ENCODE results near the gene SAT1. TPM values are rescaled to one million over a fixed set of nuclear protein-coding genes. Genes with fewer than 3 reads are reported as not detected.
"Not testable (repeated sequence)": the region's sequence is repeated elsewhere in the genome, so short reads cannot be mapped to it uniquely, and the experiment has no call there.

SAT1 gene
- total RNA-seq (ENCODE audit: insufficient read depth, low replicate concordance) = 77.3 TPM

DNA sequence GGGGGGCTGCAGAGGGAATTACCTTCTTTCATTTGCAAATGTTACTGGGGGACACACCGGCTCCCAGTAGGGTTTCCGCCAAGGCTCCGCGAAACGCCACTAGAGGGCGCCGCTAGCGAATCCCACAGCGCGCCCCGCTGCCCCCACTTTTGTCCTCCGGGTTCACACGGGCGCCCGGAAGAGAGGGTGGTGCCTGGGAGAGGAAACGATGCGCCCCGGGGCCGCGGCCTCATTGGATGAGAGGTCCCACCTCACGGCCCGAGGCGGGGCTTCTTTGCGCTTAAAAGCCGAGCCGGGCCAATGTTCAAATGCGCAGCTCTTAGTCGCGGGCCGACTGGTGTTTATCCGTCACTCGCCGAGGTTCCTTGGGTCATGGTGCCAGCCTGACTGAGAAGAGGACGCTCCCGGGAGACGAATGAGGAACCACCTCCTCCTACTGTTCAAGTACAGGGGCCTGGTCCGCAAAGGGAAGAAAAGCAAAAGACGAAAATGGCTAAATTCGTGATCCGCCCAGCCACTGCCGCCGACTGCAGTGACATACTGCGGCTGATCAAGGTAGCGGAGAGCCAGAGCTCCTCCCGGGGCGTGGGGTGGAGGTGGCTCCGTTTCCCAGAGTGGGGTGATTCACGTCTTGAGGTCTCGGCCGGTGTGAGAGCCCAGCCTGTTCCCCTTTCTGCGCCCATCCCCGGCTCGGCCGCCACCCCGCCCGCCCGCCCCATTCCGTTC is at the start of gene SAT1:
Gene SAT1 (plus strand): TSS at position 311 of the 726 bp plus-strand sequence. CDS start 179 bp downstream, at position 490.
- DNase-seq (ENCODE audit: low spot score) = peak; percentile 96

- DNase-seq (ENCODE audit: low spot score) = no peak
Observed at GRCh38 chrX:23736030-23736429, 46.9 kb upstream of the SAT1 start.

DNA sequence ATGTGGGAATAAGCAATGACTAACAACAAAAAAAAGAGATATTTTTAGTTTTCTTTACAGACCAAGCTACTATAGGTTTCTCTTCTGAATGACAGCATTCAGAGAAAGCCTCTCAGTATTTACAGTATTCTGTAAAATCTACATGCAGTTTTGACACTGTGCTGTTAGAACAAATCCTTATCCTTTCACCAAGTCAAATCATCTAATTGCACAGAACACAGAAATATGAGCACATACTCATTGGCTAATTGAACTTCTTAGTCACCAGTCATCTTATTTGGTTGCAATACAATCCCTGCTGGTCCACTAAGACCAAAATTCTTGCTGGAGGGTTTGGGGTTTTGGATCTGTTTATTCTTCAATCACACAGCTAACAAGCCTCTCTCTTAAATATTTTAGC is 45.6 kb upstream of the SAT1 start:
- DNase-seq (ENCODE audit: low spot score) = no peak

DNA sequence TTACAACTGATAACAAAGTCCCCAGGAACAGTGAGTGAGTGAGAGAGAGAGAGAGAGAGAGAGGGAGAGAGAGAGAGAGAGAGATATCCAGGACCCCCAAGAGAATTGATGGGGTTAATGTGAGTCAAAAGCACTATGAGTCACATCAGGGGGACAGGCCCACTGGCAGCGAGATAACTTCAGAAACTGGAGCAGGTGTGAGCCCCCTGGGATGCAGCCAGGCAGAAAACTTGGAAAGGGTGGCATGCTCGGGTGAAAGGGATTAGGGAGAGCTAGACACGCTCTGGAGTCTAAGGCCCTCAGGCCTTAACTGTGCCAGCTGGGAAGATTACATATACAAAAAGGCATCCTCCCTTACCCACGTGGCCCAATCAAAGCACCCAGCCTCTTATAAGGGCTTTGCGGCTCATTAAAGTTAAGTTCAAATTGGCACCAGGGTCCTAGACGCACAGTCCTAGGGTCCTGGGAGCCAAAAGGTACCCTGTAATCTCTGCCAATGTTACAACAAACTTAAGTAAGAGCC is 40.7 kb upstream of the SAT1 start:
- DNase-seq (ENCODE audit: low spot score) = peak; percentile 73

DNA sequence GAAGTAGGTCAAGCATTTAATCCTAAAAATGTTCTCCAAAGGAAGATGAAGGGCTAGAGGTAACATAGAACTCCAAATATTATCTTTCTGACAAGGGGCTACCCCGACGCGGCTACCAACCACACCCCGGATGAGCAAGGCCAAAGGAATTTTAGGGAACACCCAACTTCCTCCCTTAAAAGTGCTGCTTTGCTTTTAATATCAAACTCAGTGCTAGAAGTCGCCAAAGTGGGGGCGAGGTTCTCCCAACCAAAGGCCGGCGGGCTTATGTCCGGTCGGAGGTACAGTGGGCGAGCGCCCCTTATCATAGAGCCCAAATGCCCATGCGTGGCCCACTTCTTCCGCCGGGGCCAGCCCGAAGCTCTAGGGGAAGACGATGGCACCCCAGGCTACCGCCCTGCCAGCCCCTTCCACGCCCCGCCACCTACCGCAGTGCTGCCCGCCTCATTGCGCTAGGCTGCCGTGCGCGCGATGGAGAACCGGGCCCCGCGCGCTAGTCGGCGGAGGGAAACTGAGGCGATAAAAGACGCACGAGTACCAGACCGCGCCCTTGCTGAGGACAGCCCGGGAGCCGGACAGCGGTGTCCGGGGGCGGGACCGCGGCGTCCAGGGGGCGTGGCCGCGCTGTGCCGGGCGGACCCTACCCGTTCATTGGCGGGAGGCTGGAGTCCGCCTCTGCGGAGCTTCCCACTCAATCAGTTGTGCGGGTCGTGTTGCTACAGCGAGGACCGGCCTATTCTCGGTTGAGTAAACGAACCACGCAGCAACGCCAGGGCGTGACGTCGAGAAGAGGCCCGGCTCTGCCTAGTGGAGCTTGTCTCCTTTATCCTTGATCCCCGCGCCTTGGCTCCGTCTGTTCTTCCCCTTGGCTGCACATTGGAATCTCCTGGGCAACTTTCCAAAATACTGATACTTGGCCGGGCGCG is 40.0 kb upstream of the SAT1 start, which contains the start of gene ACOT9:
Gene ACOT9 (minus strand): TSS at position 580 of the 926 bp plus-strand sequence. CDS start 132 bp downstream, at position 448.
- DNase-seq (ENCODE audit: low spot score) = peak; percentile 96

- DNase-seq (ENCODE audit: low spot score) = not testable (repeated sequence)
Observed at GRCh38 chrX:23743623-23743971, 39.4 kb upstream of the SAT1 start.

- no peak for DNase-seq (ENCODE audit: low spot score)
Observed at GRCh38 chrX:23745786-23746185, 37.2 kb upstream of the SAT1 start.

DNA sequence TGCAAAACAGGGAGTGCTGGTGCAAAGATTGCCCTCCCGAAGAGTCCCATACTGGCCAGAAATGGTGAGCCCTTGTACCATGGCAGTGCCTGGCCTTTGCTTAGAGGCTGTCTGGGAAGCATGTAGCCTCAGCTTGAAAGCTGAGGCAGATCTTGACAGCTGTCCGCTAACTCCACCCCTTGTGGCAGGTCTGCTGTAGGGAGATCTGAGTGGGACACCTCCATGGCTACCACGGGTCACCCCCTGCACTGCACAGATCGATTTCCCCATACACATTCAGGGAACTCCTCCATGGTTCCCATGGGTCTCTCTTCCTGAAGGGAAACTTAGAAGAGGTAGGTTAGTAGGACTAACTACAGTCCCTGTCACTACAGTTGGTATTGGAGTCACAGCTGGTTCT is 33.8 kb upstream of the SAT1 start:
- no peak for DNase-seq (ENCODE audit: low spot score)

DNA sequence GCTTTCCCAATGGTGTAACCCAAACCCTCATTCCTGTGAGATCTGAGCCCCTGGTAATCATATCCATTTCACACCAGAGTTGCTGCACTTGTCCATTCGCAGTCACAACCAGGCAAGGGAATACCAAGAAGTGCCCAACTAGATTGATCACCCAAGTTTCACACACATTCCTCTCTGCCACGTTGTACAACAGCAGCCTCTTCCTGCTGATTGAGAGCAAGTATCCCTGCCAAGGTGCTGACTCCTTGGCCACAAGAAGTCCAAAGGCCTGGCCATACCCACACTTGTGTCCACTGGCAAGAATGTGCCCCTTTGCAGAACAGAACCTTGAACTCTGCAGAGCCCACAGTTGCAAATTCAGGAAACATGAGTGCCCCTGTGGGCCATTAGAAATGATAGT is 33.4 kb upstream of the SAT1 start:
- no peak for DNase-seq (ENCODE audit: low spot score)

GRCh38 chrX:23752740-23753415 is 30.1 kb upstream of the SAT1 start:
- DNase-seq (ENCODE audit: low spot score) = peak; percentile 40

- no peak for DNase-seq (ENCODE audit: low spot score)
Observed at GRCh38 chrX:23754664-23755063, 28.3 kb upstream of the SAT1 start.

DNA sequence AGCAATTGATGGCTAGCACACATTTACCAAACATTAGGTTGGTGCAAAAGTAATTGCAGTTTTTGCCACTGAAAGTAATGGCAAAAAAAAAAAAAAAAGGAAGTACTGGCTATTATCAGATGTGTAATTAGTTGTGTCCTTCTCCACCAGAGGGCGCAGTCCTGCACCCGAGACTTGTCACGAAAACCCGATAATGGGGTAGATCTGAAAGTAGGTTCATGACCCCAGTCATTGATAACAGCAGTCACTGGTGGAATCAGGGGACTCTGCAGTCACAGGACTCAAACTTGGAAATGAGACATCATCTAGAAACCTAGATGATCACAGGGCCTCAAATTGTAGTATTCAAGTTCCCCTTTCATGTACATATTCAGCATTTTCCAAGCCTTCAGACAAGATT is 26.8 kb upstream of the SAT1 start:
- DNase-seq (ENCODE audit: low spot score) = peak; percentile 22

DNA sequence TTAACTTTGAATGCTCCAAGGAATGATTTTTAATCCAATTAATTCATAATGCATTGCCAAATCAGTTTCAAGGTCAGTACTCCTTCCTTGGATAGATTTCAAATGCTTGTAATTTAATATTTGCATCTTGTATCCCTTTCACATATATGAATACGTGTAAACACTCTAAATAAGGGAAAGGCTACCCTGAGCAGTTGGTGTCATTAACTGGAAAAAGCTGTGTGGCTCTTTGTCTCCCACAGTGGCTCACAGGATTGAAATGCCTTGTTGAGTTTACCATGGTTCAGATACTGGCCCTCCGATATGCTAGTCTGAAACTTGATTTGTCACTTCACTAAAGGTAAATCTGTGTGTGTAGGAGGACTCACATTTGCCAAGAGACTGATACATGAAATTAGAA is 23.2 kb upstream of the SAT1 start:
- DNase-seq (ENCODE audit: low spot score) = no peak

DNA sequence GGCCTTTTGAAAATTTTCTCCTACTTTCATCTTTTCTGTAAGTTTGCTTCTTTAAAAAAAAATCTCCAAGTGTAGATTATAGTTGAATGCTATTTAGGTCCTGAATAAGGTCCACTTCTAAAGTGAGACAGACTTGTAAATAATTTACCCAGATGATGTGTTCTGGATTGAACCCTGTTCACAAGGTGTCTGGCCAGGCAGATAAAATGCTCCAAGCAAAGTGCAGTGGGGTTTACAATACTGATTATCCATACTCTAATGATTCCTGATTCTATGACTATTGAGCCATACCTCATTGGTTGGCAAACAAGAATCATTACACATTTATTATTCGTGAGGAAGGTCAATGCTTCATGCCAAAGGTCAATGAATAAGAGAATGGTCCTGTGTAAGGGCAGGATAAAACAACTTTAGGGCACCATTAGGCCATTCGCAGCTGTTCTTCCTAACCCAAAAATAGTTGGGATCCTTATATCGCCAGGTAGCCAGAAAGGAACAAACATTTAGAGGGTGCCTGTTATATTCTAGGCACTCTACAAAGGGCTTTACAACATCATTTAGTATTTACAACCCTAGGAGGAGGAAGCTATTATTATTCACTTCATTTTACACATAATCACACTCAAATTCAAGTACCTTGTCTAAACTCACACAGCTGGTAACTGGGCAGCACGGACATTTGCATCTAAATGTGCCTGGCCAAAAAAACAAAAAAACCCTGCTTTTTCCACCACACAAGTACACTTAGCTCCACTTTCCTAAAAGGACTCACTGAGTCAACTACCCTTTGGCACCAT is 18.6 kb upstream of the SAT1 start:
- no peak for DNase-seq (ENCODE audit: low spot score)

GRCh38 chrX:23765449-23765848 is 17.5 kb upstream of the SAT1 start:
- no peak for DNase-seq (ENCODE audit: low spot score)

DNA sequence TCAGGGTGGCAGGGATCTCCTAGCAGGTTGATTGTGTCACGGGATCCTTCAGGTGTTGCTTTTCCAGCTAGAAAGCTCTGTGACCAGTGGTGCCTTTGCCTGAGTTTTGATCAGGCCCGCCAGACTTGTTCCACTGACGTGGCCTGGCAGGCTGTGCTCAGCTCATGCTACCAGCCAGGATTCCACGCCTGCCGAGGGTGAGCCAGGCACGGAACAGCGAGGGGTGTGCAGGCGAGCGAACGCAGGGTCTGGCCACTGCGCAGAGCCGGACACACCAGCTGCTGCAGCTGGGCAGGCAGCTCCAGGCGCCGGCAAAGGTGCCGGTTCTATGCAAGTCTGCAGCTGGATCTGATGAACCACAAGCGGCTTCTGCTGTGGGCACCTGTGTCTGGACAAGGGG is 17.1 kb upstream of the SAT1 start:
- no peak for DNase-seq (ENCODE audit: low spot score)

GRCh38 chrX:23766650-23767551 is 16.1 kb upstream of the SAT1 start:
- DNase-seq (ENCODE audit: low spot score) = no peak

- no peak for DNase-seq (ENCODE audit: low spot score)
Observed at GRCh38 chrX:23770142-23770541, 12.8 kb upstream of the SAT1 start.

- DNase-seq (ENCODE audit: low spot score) = not testable (repeated sequence)
Observed at GRCh38 chrX:23771086-23771485, 11.9 kb upstream of the SAT1 start.

- DNase-seq (ENCODE audit: low spot score) = no peak
Observed at GRCh38 chrX:23773601-23774175, 9.3 kb upstream of the SAT1 start.

Data from umbilical cord (tissue), 2 donors.